Natural killer cell (primary cell): ENCODE results near the gene TPRG1. TPM values are rescaled to one million over a fixed set of nuclear protein-coding genes. Genes with fewer than 3 reads are reported as not detected.
A peak's percentile ranks its signal among the peaks of the same experiment; 100 is the strongest.

ENCODE experiments used
- ATAC-seq, 3 donors: fragments of 150-1000 bp in 2 of 3; fragments of 200-7000 bp in 1 of 3; cut with Tn5 transposase; 1 replicate in 1 of 3; 2 replicates in 2 of 3; pipeline ENCODE4 v1.10.0; 2021; ENCODE audit warnings: mild to moderate bottlenecking in 2 of 3, moderate library complexity in 2 of 3
- DNase-seq, 2 donors: peaks; one replicate each; pipeline versions ENCODE4 v3.0.0 to v3.0.0-alpha.2; 2013 to 2021; ENCODE audit warnings: mixed read lengths in 1 of 2
- H3K27ac ChIP-seq: one replicate; pipeline ENCODE4 v1.5.1; 2013; ENCODE audit warnings: mild to moderate bottlenecking, low read length
- H3K27me3 ChIP-seq: one replicate; pipeline ENCODE4 v1.6.1; 2013; ENCODE audit warnings: low read length; ENCODE audit not compliant: control insufficient read depth, insufficient read depth
- H3K36me3 ChIP-seq: one replicate; pipeline ENCODE4 v1.6.1; 2013; ENCODE audit warnings: low read length; ENCODE audit not compliant: control insufficient read depth, insufficient read depth
- H3K4me1 ChIP-seq: one replicate; pipeline ENCODE4 v1.6.1; 2013; ENCODE audit warnings: low read length; ENCODE audit not compliant: control insufficient read depth, insufficient read depth
- H3K4me3 ChIP-seq: one replicate; pipeline ENCODE4 v1.5.1; 2013; ENCODE audit warnings: low read length
- H3K9me3 ChIP-seq: one replicate; pipeline ENCODE4 v1.6.1; 2013; ENCODE audit warnings: low read length; ENCODE audit not compliant: control insufficient read depth, insufficient read depth
- H3K27ac Mint-ChIP-seq, 2 donors: one replicate each; pipeline ENCODE4 v1.8.0; 2022; ENCODE audit warnings: mild to moderate bottlenecking in 2 of 2, mixed read lengths in 2 of 2, moderate library complexity in 1 of 2
- H3K27me3 Mint-ChIP-seq, 2 donors: one replicate each; pipeline ENCODE4 v1.8.0; 2022; ENCODE audit warnings: low read depth in 2 of 2, mixed read lengths in 2 of 2
- H3K36me3 Mint-ChIP-seq: one replicate; pipeline ENCODE4 v1.8.0; 2022; ENCODE audit warnings: mixed read lengths
- H3K4me1 Mint-ChIP-seq, 2 donors: one replicate each; pipeline ENCODE4 v1.8.0; 2022; ENCODE audit warnings: mixed read lengths in 2 of 2
- H3K4me3 Mint-ChIP-seq: one replicate; pipeline ENCODE4 v1.8.0; 2022; ENCODE audit warnings: mild to moderate bottlenecking, moderate library complexity, mixed read lengths
- H3K9me3 Mint-ChIP-seq, 2 donors: one replicate each; pipeline ENCODE4 v1.8.0; 2022; ENCODE audit warnings: mixed read lengths in 2 of 2
- WGBS: methylation state at CpG from one replicate; pipeline ENCODE4 v1.1.7; 2013; ENCODE audit warnings: missing lambda C conversion rate; ENCODE audit not compliant: insufficient coverage; 5-methylcytosine and 5-hydroxymethylcytosine counted together
- intact Hi-C: fragments of 100-400 bp; cut with micrococcal nuclease; formaldehyde crosslinking; loops from one replicate; pipeline ENCODE4 v1.14.2; 2022
- total RNA-seq, 4 donors: library from RNA; stranded (reverse); fragments of 120-200 nt in 1 of 4; gene quantifications; one replicate each; pipeline versions ENCODE4 v1.2.3 to v1.2.4, GENCODE V29; 2013 to 2022
- TF ChIP-seq, protein P1 (sequence below): fragments of 200-600 bp; IDR thresholded peaks from one replicate; pipeline ENCODE4 v1.8.0; 2022; ENCODE audit warnings: antibody characterized with exemption

The TPRG1 gene
- total RNA-seq, 3 donors from 2014 or later (not counting 1 experiment from before 2014, with no cell fraction given): 1.3 to 4.6 (median 1.9) TPM

DNA sequence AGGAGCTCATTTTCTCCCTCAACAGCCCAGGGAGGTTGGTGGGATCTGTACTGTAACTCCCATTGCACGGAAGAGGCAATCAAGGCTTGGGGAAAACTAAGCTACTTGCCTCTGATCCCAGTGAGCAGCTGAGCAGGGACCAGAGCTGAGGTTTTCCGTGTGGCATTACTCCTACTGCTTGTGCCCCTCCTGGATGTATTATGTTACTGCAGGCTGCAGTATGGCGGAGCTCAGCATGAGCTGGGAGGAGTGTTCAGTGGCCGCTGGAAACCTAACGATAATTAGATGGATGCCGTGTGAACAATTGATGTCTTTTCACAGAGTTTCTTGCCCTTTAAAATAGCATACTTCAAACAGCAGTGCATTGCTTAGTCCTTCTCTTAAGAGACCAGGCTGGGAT, 2.0 kb upstream of the TPRG1 start:
- Histone ChIP-seq H3K9me3 (no peaks in the 10 kb centered on the region), H3K36me3 (no peaks in the 10 kb centered on the region), H3K4me1 (no peaks in the 10 kb centered on the region), H3K4me3 (no peak overlapping the region), H3K27ac (no peak overlapping the region), H3K27me3 (no peaks in the 10 kb centered on the region)
- H3K4me3 Mint-ChIP-seq: no peak overlapping the region
- ATAC-seq: no peak
- peaks cover 3 to 5% of the 10 kb centered on the region in 2 donors for H3K27me3 Mint-ChIP-seq
- DNase-seq: no peak
- H3K36me3 Mint-ChIP-seq: no peaks in the 10 kb centered on the region
- WGBS: 97% methylated on average over 6 of the region's 6 CpGs
- H3K9me3 Mint-ChIP-seq: no peaks in the 10 kb centered on the region
- no peaks in the 10 kb centered on the region for H3K4me1 Mint-ChIP-seq
- intact Hi-C loops: no loop called here
- TF ChIP-seq, protein P1, sequence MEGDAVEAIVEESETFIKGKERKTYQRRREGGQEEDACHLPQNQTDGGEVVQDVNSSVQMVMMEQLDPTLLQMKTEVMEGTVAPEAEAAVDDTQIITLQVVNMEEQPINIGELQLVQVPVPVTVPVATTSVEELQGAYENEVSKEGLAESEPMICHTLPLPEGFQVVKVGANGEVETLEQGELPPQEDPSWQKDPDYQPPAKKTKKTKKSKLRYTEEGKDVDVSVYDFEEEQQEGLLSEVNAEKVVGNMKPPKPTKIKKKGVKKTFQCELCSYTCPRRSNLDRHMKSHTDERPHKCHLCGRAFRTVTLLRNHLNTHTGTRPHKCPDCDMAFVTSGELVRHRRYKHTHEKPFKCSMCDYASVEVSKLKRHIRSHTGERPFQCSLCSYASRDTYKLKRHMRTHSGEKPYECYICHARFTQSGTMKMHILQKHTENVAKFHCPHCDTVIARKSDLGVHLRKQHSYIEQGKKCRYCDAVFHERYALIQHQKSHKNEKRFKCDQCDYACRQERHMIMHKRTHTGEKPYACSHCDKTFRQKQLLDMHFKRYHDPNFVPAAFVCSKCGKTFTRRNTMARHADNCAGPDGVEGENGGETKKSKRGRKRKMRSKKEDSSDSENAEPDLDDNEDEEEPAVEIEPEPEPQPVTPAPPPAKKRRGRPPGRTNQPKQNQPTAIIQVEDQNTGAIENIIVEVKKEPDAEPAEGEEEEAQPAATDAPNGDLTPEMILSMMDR: no peak
- no peak overlapping the region for H3K27ac Mint-ChIP-seq

DNA sequence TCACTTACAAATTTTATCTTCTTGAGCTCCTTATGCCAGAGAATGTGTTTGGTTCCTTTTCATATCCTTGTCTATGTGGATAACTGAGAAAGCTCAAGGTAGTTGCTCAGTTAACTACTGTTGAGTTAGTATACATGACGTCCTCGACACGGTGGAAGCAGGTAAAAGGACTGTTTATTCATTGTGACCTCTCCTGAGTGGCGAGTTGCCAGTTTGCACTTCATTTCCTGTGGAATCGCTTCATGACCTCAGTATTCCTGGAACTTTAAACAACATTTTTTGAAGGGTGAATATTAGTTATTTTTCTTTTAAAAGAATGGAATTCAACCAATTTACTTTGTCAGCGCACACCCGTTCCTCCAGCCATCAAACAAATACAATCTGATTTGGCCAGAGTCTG, 1.2 kb upstream of the TPRG1 start:
- H3K9me3 ChIP-seq: no peaks in the 10 kb centered on the region
- intact Hi-C loops: no loop called here
- peaks cover 6 to 13% of the 10 kb centered on the region in 2 donors for H3K27me3 Mint-ChIP-seq
- no peak overlapping the region for H3K4me3 Mint-ChIP-seq
- WGBS: 90% methylated on average over 4 of the region's 7 CpGs
- no peaks in the 10 kb centered on the region for H3K4me1 ChIP-seq
- no peak overlapping the region for H3K27ac ChIP-seq
- H3K36me3 ChIP-seq: no peaks in the 10 kb centered on the region
- no peaks in the 10 kb centered on the region for H3K27me3 ChIP-seq
- TF ChIP-seq, protein P1: no peak
- H3K27ac Mint-ChIP-seq: no peak overlapping the region
- H3K36me3 Mint-ChIP-seq: no peaks in the 10 kb centered on the region
- ATAC-seq (no peak), DNase-seq (no peak)
- H3K4me1 Mint-ChIP-seq: no peaks in the 10 kb centered on the region
- H3K9me3 Mint-ChIP-seq: no peaks in the 10 kb centered on the region
- no peak overlapping the region for H3K4me3 ChIP-seq

DNA sequence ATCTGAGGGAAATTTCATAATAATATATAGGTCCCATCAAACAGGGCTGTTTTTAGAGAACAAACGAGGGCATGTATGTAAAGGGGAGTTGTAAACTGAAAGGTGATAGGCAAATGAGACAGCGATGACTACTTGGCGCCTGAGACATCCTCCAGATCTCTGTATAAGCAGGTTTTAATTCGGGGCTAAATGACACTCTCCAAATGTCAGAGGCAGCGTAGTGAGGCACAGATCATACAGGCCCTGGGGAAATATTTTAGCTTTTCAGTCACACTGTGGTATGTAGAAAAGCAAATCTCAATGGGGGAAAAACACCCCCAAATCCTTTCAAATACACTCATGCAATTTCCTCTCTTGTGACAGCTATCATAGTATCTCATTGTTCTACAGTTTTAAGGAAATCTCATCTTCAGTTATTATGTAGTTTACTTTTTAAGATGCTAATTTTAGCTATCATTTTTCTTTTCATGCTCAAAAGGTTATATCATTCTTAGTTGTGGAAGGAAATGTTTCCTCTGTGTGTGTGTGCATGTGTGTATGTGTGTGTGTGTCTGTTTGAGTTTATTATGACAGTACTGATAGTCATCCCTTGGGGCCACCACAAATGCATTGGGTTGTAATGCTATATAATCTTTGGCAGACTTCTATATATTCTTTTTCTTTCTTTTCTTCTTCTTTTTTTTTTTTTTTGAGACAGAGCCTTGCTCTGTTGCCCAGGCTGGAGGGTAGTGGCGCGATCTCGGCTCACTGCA, 1.1 kb downstream of the TPRG1 start:
- WGBS: 92% methylated on average over 8 of the region's 8 CpGs
- peaks cover 16 to 24% of the 10 kb centered on the region in 2 donors for H3K27me3 Mint-ChIP-seq
- no peak overlapping the region for H3K27ac ChIP-seq
- H3K27me3 ChIP-seq: no peaks in the 10 kb centered on the region
- TF ChIP-seq, protein P1: no peak
- no peak overlapping the region for H3K4me3 ChIP-seq
- H3K4me3 Mint-ChIP-seq: no peak overlapping the region
- no peaks in the 10 kb centered on the region for H3K9me3 ChIP-seq
- DNase-seq (peak in 1 of 2 donors; percentile 11), ATAC-seq (no peak)
- H3K4me1 Mint-ChIP-seq: no peaks in the 10 kb centered on the region
- no peaks in the 10 kb centered on the region for H3K36me3 Mint-ChIP-seq
- no peaks in the 10 kb centered on the region for H3K4me1 ChIP-seq
- H3K9me3 Mint-ChIP-seq: no peaks in the 10 kb centered on the region
- no peak overlapping the region for H3K27ac Mint-ChIP-seq
- intact Hi-C loops: no loop called here
- H3K36me3 ChIP-seq: no peaks in the 10 kb centered on the region

GRCh38 chr3:189184566-189184965, 12.8 kb downstream of the TPRG1 start:
- H3K27ac ChIP-seq: no peak overlapping the region
- no peaks in the 10 kb centered on the region for H3K4me1 ChIP-seq
- intact Hi-C loops: no loop called here
- WGBS: 97% methylated on average over 7 of the region's 7 CpGs
- no peak for ATAC-seq
- H3K9me3 ChIP-seq: peaks cover 12% of the 10 kb centered on the region
- Mint-ChIP-seq H3K27ac (no peak overlapping the region), H3K4me1 (no peaks in the 10 kb centered on the region), H3K4me3 (no peak overlapping the region), H3K36me3 (peaks cover 5% of the 10 kb centered on the region), H3K27me3 (peaks cover 7 to 13% of the 10 kb centered on the region in 2 donors), H3K9me3 (peaks cover 4 to 9% of the 10 kb centered on the region in 2 donors)
- TF ChIP-seq, protein P1: no peak
- no peaks in the 10 kb centered on the region for H3K27me3 ChIP-seq
- no peak overlapping the region for H3K4me3 ChIP-seq
- H3K36me3 ChIP-seq: no peaks in the 10 kb centered on the region
- DNase-seq: no peak
